Spinal cord (tissue), 10 donors: ENCODE measurements around the gene FN3K. TPM values are rescaled to one million over a fixed set of nuclear protein-coding genes. Genes with fewer than 3 reads are reported as not detected.

Experiments used
- DNase-seq, 6 donors: peaks; one replicate each; pipeline versions ENCODE4 v3.0.0 to v3.0.0-alpha.2; 2013 to 2015; ENCODE audit warnings: low spot score in 6 of 6, low read depth in 4 of 6
- H3K27ac ChIP-seq: one replicate; pipeline ENCODE4 v1.5.1; 2013; ENCODE audit warnings: low read depth, low read length, control low read depth
- H3K27me3 ChIP-seq: one replicate; pipeline ENCODE4 v1.6.1; 2013; ENCODE audit warnings: low read length; ENCODE audit not compliant: control insufficient read depth, insufficient read depth
- H3K36me3 ChIP-seq: one replicate; pipeline ENCODE4 v1.6.1; 2013; ENCODE audit warnings: low read length; ENCODE audit not compliant: control insufficient read depth, insufficient read depth
- H3K4me1 ChIP-seq: one replicate; pipeline ENCODE4 v1.6.1; 2013; ENCODE audit warnings: low read length; ENCODE audit not compliant: control insufficient read depth, insufficient read depth
- H3K4me3 ChIP-seq: one replicate; pipeline ENCODE4 v1.5.1; 2013; ENCODE audit warnings: low read depth, low read length, control low read depth
- H3K9me3 ChIP-seq: one replicate; pipeline ENCODE4 v1.6.1; 2013; ENCODE audit warnings: low read length; ENCODE audit not compliant: control insufficient read depth, insufficient read depth
- WGBS: methylation state at CpG from one replicate; pipeline ENCODE4 v1.1.5; 2013; ENCODE audit warnings: missing lambda C conversion rate; ENCODE audit not compliant: insufficient coverage; 5-methylcytosine and 5-hydroxymethylcytosine counted together
- polyA plus RNA-seq, 2 donors: library from polyadenylated mRNA; unstranded; fragments of 120-200 nt; gene quantifications; one replicate each; pipeline ENCODE4 v1.2.1, GENCODE V29; 2013; ENCODE audit not compliant: insufficient read length in 2 of 2
- total RNA-seq, 2 donors: library from RNA; depleted of rRNA in 1 of 2; stranded (reverse); fragments of 120-200 nt in 1 of 2; fragments of >200 nt in 1 of 2; gene quantifications; one replicate each; pipeline versions ENCODE4 v1.2.3 to v1.2.4, GENCODE V29; 2013 to 2014
- donor health status: healthy.

The FN3K gene
- total and polyA plus RNA-seq, 4 donors = 11.7 to 78.1 (median 48.5) TPM

- H3K9me3 ChIP-seq = no peaks in the 10 kb centered on the region
- peaks cover 66% of the 10 kb centered on the region for H3K36me3 ChIP-seq
- H3K27me3 ChIP-seq = no peaks in the 10 kb centered on the region
- 98% methylated on average over 18 of the region's 18 CpGs for WGBS
- H3K4me3 ChIP-seq = no peak overlapping the region
- H3K4me1 ChIP-seq = peaks cover 34% of the 10 kb centered on the region
- H3K27ac ChIP-seq = no peak overlapping the region
- DNase-seq = no peak
Measured at GRCh38 chr17:82789806-82790205, 54.4 kb downstream of the FN3K start.

DNA sequence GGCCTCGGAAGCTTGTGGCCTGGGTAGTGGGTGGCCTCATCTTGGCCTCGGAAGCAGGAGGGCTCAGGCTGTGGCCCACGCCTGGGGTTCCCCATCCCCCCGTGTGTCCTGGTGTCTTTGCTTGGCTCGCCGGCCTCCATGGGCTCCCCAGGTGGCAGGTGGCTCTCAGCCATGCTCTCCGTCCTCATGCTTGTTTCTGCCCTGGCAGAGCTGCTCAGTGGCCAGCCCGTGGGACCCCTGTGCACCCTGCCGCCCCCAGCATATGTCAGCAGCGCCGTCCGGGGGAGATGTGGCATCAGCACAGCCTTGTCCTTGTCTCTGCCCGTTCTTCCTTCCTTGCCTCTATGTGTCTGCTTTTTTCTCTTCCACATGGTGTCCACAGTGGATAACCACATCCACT lies 55.0 kb downstream of the FN3K start:
- 95% methylated on average over 13 of the region's 13 CpGs for WGBS
- Histone ChIP-seq H3K4me3 (no peak overlapping the region), H3K27ac (no peak overlapping the region), H3K4me1 (peaks cover 40% of the 10 kb centered on the region), H3K9me3 (no peaks in the 10 kb centered on the region), H3K36me3 (peaks cover 62% of the 10 kb centered on the region), H3K27me3 (no peaks in the 10 kb centered on the region)
- DNase-seq = no peak

- Histone ChIP-seq H3K27ac (no peak overlapping the region), H3K4me1 (peaks cover 39% of the 10 kb centered on the region), H3K9me3 (no peaks in the 10 kb centered on the region), H3K36me3 (peaks cover 60% of the 10 kb centered on the region), H3K4me3 (no peak overlapping the region), H3K27me3 (no peaks in the 10 kb centered on the region)
- WGBS = 93% methylated on average over 12 of the region's 12 CpGs
- no peak for DNase-seq
Measured at GRCh38 chr17:82791532-82791931, 56.1 kb downstream of the FN3K start.

GRCh38 chr17:82793974-82794630 lies 58.7 kb downstream of the FN3K start:
- Histone ChIP-seq H3K27me3 (no peaks in the 10 kb centered on the region), H3K4me1 (peaks cover 27% of the 10 kb centered on the region), H3K4me3 (no peak overlapping the region), H3K27ac (no peak overlapping the region), H3K9me3 (no peaks in the 10 kb centered on the region), H3K36me3 (peaks cover 54% of the 10 kb centered on the region)
- peak in 2 of 6 donors; percentile 72 to 73 for DNase-seq
- WGBS = 52% methylated on average over 15 of the region's 15 CpGs

DNA sequence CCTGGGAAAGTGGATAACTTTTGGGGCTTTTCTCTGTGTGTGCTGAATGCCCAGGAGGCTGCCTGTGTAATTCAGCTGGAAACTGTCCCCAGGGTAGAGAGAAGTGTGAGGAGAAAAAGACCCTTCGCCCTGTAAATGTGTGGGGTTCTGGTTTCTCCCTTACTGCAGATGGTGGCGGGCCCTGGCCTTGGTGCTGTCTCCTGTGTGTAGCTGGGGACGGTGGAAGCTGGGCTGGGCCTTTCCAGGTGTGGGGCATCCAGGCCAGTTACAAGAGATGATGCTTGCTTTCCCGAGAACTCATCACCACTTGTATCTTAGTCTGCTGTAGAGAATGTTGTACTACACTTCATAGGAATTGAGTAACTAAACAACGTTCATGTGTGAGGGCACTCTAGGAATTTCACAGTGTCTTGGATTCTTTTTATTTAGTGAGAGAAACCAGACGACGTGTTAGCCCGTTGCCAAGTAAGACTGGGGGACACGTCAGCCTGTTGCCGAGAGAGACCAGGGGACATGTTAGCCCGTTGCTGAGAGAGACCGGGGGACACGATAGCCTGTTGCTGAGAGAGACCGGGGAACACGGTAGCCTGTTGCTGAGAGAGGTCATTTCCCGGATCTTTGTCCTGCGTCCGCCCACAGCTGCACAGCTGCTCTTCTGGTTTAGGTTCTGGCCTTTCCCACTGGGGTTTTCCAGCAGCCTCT lies 59.5 kb downstream of the FN3K start:
- peak in 2 of 6 donors; percentile 30 to 35 for DNase-seq

DNA sequence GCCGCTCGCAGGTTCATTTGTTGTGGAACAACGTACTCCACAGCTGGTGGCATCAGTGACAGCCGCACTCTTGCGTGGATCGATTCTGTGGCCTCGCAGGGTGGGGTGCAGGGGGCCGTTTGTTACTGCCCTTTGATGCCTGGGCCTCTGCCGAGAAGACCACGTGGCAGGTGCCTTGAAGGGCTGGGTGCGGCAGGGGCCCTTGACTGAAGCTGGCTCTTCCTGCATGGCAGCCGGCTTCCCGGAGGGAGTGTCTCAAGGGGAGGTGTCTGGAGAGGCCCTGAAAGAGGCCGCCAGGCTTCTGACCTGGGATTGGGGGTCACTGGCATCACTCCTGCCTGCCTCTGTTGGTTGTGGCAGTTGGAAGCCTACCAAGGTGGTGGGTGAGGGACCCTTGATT lies 60.2 kb downstream of the FN3K start:
- Histone ChIP-seq H3K4me1 (peaks cover 27% of the 10 kb centered on the region), H3K4me3 (no peak overlapping the region), H3K27me3 (no peaks in the 10 kb centered on the region), H3K9me3 (no peaks in the 10 kb centered on the region), H3K27ac (no peak overlapping the region), H3K36me3 (peaks cover 53% of the 10 kb centered on the region)
- WGBS = 97% methylated on average over 14 of the region's 14 CpGs
- DNase-seq = no peak

More for the DNA sequence above, 59.5 kb downstream of the FN3K start:
- Histone ChIP-seq H3K27me3 (no peaks in the 10 kb centered on the region), H3K36me3 (peaks cover 53% of the 10 kb centered on the region), H3K4me1 (peaks cover 27% of the 10 kb centered on the region), H3K4me3 (no peak overlapping the region), H3K27ac (peak overlapping the region; percentile 25), H3K9me3 (no peaks in the 10 kb centered on the region)
- 65% methylated on average over 17 of the region's 18 CpGs for WGBS

DNA sequence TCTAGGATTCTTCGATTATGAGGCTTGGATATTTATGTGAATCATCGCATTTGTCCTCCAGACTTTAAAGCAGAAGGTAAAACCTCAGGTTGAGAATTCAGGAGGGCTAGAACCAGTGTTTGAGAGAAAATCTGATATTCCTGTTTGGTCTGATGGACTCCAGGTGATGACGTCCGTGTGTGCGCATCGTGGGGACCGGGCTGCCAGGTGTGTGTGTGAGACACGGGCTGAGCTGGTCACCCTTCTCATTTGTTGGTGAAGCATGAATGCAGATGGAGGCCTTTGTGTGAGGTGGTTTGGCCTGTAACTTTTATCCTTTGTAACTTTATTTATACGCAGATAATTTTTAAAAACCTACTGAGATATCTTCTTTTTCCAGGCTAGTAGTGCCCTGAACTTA lies 61.6 kb downstream of the FN3K start:
- Histone ChIP-seq H3K4me1 (peaks cover 27% of the 10 kb centered on the region), H3K27ac (no peak overlapping the region), H3K9me3 (no peaks in the 10 kb centered on the region), H3K4me3 (no peak overlapping the region), H3K36me3 (peaks cover 55% of the 10 kb centered on the region), H3K27me3 (no peaks in the 10 kb centered on the region)
- 94% methylated on average over 7 of the region's 9 CpGs for WGBS
- no peak for DNase-seq

DNA sequence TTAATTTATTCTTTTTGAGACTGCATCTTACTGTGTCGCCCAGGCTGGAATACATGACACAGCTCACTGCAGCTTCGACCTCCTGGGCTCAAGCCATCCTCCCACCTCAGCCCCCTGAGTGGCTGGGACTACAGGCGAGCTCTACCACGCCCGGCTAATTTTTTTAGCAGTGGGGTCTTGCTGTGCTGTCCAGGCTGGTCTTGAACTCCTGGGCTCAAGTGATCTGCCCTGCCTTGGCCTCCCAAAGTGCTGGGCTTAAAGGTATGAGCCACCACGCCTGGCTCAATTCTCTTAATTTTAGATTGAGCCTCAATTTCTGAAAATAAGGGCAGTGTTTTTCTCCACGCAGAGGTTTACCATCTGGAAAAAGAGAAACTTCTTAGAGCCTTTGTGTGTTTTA lies 63.3 kb downstream of the FN3K start:
- 100% methylated on average over 7 of the region's 7 CpGs for WGBS
- no peak for DNase-seq
- Histone ChIP-seq H3K4me3 (no peak overlapping the region), H3K27ac (no peak overlapping the region), H3K36me3 (peaks cover 56% of the 10 kb centered on the region), H3K27me3 (no peaks in the 10 kb centered on the region), H3K9me3 (no peaks in the 10 kb centered on the region), H3K4me1 (peaks cover 23% of the 10 kb centered on the region)

GRCh38 chr17:82799591-82799990 lies 64.2 kb downstream of the FN3K start:
- Histone ChIP-seq H3K9me3 (no peaks in the 10 kb centered on the region), H3K4me1 (peaks cover 20% of the 10 kb centered on the region), H3K27ac (no peak overlapping the region), H3K27me3 (no peaks in the 10 kb centered on the region), H3K36me3 (peaks cover 59% of the 10 kb centered on the region), H3K4me3 (no peak overlapping the region)
- DNase-seq = no peak
- 85% methylated on average over 16 of the region's 16 CpGs for WGBS
